ENCODE data around the gene RORB. TPM values are rescaled to one million over a fixed set of nuclear protein-coding genes. Genes with fewer than 3 reads are reported as not detected.

The RORB gene
- total RNA-seq, 1 donor from 2014 or later = 3.4 TPM

DNA sequence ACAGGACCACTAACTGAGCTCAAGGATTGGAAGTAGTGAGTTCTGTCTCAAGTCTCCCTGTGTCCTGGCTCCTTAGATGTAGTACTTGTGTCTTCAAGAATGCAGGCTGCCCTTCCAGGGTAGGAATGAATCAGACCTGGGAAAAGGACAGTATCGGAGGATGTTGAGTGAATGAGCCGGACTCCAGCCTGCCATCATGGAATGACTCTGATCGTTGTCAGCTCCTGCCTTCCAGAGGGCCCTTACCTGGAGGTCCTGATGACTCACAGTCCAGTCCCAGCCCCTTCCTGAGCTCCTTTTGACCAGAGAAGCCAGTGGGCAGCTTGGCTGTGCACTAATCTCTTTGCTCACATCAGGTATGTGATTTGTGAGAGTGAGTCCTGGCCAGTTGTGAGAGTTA lies 229.4 kb downstream of the RORB start:
- Histone ChIP-seq H3K4me1 (no peaks in the 10 kb centered on the region), H3K27ac (no peak overlapping the region), H3K9me3 (no peaks in the 10 kb centered on the region), H3K4me3 (no peak overlapping the region), H3K36me3 (no peaks in the 10 kb centered on the region), H3K27me3 (ENCODE audit: low read depth) (no peaks in the 10 kb centered on the region)
- TF ChIP-seq, protein P1, sequence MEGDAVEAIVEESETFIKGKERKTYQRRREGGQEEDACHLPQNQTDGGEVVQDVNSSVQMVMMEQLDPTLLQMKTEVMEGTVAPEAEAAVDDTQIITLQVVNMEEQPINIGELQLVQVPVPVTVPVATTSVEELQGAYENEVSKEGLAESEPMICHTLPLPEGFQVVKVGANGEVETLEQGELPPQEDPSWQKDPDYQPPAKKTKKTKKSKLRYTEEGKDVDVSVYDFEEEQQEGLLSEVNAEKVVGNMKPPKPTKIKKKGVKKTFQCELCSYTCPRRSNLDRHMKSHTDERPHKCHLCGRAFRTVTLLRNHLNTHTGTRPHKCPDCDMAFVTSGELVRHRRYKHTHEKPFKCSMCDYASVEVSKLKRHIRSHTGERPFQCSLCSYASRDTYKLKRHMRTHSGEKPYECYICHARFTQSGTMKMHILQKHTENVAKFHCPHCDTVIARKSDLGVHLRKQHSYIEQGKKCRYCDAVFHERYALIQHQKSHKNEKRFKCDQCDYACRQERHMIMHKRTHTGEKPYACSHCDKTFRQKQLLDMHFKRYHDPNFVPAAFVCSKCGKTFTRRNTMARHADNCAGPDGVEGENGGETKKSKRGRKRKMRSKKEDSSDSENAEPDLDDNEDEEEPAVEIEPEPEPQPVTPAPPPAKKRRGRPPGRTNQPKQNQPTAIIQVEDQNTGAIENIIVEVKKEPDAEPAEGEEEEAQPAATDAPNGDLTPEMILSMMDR (IDR thresholded peaks at IDR 0.05) = no peak
- ATAC-seq = no peak
- intact Hi-C loops (cut with DNase I) = no loop called here
- no peak for DNase-seq

DNA sequence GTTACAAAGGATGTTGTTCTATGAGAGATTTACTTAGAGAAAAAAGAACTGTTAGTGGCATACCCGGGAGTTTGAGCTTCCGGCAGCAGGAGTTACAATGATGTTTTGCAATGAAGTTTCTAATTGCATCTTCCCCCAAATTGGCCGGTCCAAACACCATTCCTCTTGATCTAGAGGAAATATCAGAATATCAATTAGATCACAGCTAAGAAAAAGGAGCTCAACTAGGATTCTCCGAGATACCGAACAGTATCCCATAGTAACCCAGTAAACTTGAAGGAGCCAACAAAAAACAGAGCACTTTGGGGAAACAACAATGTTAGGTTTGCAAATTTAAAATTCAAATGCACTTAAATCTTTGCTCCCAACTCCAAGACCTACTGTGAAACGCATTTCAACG lies 231.0 kb downstream of the RORB start:
- Histone ChIP-seq H3K36me3 (no peaks in the 10 kb centered on the region), H3K9me3 (no peaks in the 10 kb centered on the region), H3K4me3 (no peak overlapping the region), H3K27ac (no peak overlapping the region), H3K4me1 (no peaks in the 10 kb centered on the region), H3K27me3 (ENCODE audit: low read depth) (no peaks in the 10 kb centered on the region)
- ATAC-seq = no peak
- TF ChIP-seq, protein P1 (IDR thresholded peaks at IDR 0.05) = no peak
- DNase-seq = no peak
- intact Hi-C loops (cut with DNase I) = no loop called here

GRCh38 chr9:74729136-74729695 lies 232.1 kb downstream of the RORB start:
- DNase-seq = no peak
- ATAC-seq = no peak
- no peaks in the 10 kb centered on the region for H3K27me3 ChIP-seq (ENCODE audit: low read depth)
- no peaks in the 10 kb centered on the region for H3K4me1 ChIP-seq
- H3K9me3 ChIP-seq = no peaks in the 10 kb centered on the region
- intact Hi-C loops (cut with DNase I) = no loop called here
- TF ChIP-seq, protein P1 (IDR thresholded peaks at IDR 0.05) = no peak
- no peaks in the 10 kb centered on the region for H3K36me3 ChIP-seq
- H3K4me3 ChIP-seq = no peak overlapping the region
- no peak overlapping the region for H3K27ac ChIP-seq

GRCh38 chr9:74735761-74736160 lies 238.6 kb downstream of the RORB start:
- intact Hi-C loops (cut with DNase I) = no loop called here
- Histone ChIP-seq H3K4me3 (no peak overlapping the region), H3K27me3 (ENCODE audit: low read depth) (no peaks in the 10 kb centered on the region), H3K4me1 (no peaks in the 10 kb centered on the region), H3K27ac (no peak overlapping the region), H3K9me3 (no peaks in the 10 kb centered on the region), H3K36me3 (no peaks in the 10 kb centered on the region)
- TF ChIP-seq, protein P1 (IDR thresholded peaks at IDR 0.05) = no peak
- ATAC-seq = no peak
- DNase-seq = no peak

- DNase-seq (no peak), ATAC-seq (no peak)
- no peak overlapping the region for H3K4me3 ChIP-seq
- H3K9me3 ChIP-seq = no peaks in the 10 kb centered on the region
- no peaks in the 10 kb centered on the region for H3K36me3 ChIP-seq
- intact Hi-C loops (cut with DNase I) = no loop called here
- no peaks in the 10 kb centered on the region for H3K4me1 ChIP-seq
- H3K27me3 ChIP-seq (ENCODE audit: low read depth) = no peaks in the 10 kb centered on the region
- H3K27ac ChIP-seq = no peak overlapping the region
- TF ChIP-seq, protein P1 (IDR thresholded peaks at IDR 0.05) = no peak
Observed at GRCh38 chr9:74736646-74737045, 239.5 kb downstream of the RORB start.
